ENCODE measurements around the gene RRAGB. TPM values are rescaled to one million over a fixed set of nuclear protein-coding genes. Genes with fewer than 3 reads are reported as not detected.
A peak's percentile ranks its signal among the peaks of the same experiment; 100 is the strongest.
"Not testable (repeated sequence)": the region's sequence is repeated elsewhere in the genome, so short reads cannot be mapped to it uniquely, and the experiment has no call there.

RRAGB gene
- total RNA-seq, 1 donor: 25.0 TPM

DNA sequence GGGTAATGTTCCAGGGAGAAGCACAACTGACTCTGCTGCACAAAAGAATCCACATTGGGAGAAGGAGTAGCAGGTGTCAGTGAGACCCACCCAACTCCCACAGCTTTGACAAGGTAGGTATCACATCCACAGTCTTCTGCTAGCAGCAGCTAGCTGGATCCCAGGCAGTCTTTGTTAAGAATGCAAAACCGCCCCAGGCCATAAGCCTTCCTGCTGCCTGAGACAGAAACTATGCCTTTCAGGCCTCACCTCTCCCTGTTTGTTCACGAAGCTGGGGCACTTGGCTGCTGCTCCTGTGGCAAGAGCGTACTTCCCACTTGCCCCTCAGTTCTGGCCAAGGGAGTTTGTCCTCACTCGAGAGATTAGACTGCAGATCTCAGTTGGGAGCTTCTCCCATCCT, 21.4 kb downstream of the RRAGB start:
- no peak for DNase-seq (ENCODE audit: low read depth)
- TF ChIP-seq, protein P1, sequence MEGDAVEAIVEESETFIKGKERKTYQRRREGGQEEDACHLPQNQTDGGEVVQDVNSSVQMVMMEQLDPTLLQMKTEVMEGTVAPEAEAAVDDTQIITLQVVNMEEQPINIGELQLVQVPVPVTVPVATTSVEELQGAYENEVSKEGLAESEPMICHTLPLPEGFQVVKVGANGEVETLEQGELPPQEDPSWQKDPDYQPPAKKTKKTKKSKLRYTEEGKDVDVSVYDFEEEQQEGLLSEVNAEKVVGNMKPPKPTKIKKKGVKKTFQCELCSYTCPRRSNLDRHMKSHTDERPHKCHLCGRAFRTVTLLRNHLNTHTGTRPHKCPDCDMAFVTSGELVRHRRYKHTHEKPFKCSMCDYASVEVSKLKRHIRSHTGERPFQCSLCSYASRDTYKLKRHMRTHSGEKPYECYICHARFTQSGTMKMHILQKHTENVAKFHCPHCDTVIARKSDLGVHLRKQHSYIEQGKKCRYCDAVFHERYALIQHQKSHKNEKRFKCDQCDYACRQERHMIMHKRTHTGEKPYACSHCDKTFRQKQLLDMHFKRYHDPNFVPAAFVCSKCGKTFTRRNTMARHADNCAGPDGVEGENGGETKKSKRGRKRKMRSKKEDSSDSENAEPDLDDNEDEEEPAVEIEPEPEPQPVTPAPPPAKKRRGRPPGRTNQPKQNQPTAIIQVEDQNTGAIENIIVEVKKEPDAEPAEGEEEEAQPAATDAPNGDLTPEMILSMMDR (IDR thresholded peaks at IDR 0.05; ENCODE audit: insufficient read depth, low read depth, low read length): no peak

DNA sequence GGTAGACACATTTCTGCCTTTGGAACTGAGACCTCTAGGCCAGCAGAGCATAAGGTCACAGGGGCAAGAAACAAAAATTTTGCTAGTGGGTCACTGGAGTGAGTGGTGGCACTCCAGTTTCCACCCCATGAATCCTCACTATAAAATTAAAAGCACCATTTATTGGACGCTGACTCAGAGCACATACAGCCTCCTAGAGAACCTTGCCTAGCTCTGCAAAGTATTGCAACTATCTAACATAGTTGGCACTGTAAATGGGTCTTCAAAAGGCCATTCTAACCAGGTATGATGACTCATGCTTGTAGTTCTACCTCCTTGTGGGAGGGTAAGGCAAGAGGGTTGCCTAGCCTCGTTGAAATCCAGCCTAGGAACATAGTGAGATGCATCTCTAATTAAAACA, 25.1 kb downstream of the RRAGB start:
- TF ChIP-seq, protein P1 (IDR thresholded peaks at IDR 0.05; ENCODE audit: insufficient read depth, low read depth, low read length): no peak
- no peak for DNase-seq (ENCODE audit: low read depth)
- no peak overlapping the region for H3K4me3 ChIP-seq (ENCODE audit: low read depth, low read length)

More for the DNA sequence above, 21.4 kb downstream of the RRAGB start:
- no peak overlapping the region for H3K4me3 ChIP-seq (ENCODE audit: low read depth, low read length)

DNA sequence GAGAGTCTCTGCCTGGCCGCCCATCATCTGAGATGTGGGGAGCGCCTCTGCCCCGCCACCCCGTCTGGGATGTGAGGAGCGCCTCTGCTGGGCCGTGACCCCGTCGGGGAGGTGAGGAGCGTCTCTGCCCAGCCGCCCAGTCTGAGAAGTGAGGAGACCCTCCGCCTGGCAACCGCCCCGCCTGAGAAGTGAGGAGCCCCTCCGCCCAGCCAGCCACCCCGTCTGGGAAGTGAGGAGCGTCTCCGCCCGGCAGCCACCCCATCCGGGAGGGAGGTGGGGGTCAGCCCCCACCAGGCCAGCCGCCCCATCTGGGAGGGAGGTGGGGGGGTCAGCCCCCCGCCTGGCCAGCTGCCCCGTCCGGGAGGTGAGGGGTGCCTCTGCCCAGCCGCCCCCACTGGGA, 30.9 kb downstream of the RRAGB start:
- not testable (repeated sequence) for DNase-seq (ENCODE audit: low read depth); H3K4me3 ChIP-seq (ENCODE audit: low read depth, low read length)

DNA sequence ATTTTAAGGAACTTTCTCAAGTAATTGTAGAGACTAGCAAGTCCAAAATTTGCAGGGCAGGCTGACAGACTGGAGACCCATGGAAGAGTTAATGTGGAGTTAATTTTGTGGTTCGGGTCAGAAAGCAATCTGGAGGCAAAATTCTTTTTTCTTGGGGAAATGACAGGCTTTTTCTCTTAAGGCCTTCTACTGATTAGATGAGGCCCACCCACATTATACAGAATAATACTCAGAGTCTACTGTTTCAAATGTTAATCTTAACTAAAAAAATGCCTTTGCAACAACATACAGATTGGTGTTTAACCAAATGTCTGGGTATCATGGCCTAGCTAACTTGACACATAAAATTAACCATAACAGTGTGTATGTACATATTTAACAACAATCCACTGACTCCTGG, 32.7 kb downstream of the RRAGB start:
- no peak overlapping the region for H3K4me3 ChIP-seq (ENCODE audit: low read depth, low read length)
- TF ChIP-seq, protein P1 (IDR thresholded peaks at IDR 0.05; ENCODE audit: insufficient read depth, low read depth, low read length): no peak
- DNase-seq (ENCODE audit: low read depth): no peak

DNA sequence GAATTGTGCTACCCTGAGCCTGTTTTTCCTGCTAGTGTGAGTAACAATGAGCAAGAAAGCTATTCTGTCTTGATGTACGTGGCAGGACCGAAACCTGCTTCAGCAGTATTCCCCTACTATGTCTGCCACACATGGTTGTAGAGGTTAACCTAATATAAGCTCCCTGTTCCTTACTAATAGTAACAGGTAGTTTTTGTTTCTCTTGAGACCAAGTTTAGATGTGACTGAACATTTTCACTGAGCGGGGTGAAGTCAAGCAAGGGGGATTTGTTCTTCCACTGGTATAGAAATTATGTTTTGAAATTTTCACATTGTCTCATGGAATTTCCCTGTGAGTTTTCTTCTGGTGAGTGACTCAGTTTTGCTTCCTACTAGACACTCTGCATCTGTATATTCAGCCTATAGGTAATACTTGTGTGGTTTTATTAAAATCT, 37.3 kb downstream of the RRAGB start:
- TF ChIP-seq, protein P1 (IDR thresholded peaks at IDR 0.05; ENCODE audit: insufficient read depth, low read depth, low read length): no peak
- no peak overlapping the region for H3K4me3 ChIP-seq (ENCODE audit: low read depth, low read length)
- DNase-seq (ENCODE audit: low read depth): no peak

DNA sequence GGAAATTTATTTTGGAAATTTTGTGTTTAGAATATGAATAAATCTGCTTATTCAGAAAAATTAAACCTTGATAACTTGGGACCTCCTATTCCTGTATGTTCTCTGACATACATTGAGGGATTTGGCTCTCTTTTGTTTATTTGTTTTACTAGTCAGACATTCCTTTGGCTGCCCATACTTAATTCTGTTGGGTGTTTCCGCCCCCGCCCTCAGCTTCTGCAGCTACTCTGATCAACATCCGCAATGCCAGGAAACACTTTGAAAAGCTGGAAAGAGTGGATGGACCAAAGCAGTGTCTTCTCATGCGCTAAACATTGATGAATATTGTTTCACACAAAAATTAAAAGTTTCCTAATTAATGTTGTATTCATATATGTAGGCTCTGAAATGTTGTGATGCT, 40.5 kb downstream of the RRAGB start:
- peak; percentile 58 for DNase-seq (ENCODE audit: low read depth)
- TF ChIP-seq, protein P1 (IDR thresholded peaks at IDR 0.05; ENCODE audit: insufficient read depth, low read depth, low read length): no peak
- no peak overlapping the region for H3K4me3 ChIP-seq (ENCODE audit: low read depth, low read length)

DNA sequence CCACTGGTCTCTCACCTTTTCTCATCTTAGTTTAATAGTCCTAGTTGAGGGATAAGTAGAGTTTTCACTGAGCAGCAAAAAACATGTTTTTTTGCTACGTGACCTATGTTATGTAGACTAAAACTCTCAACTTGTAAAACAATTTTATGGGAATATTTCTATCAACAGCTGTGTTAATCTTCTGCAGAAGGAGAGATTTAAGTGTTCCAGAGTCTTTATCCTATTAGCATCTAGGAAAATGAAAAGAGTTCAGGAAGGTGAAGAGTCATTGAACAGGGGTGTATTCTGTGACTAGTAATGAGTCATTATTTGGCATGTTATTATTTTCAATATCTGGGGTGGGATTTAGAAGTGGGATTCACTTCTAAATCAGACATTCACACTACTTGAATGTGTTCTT, 41.9 kb downstream of the RRAGB start:
- no peak overlapping the region for H3K4me3 ChIP-seq (ENCODE audit: low read depth, low read length)
- TF ChIP-seq, protein P1 (IDR thresholded peaks at IDR 0.05; ENCODE audit: insufficient read depth, low read depth, low read length): no peak
- peak; percentile 57 for DNase-seq (ENCODE audit: low read depth)

All from fibroblast of villous mesenchyme (primary cell).